HG03575 (cell line): ENCODE results near the gene PRKCE.
"Not testable (repeated sequence)": the region's sequence is repeated elsewhere in the genome, so short reads cannot be mapped to it uniquely, and the experiment has no call there.

Experiments used
- ATAC-seq: cut with Tn5 transposase; IDR thresholded peaks from one replicate; pipeline ENCODE4 v1.9.1; 2021; ENCODE audit not compliant: unreplicated experiment, insufficient number of reproducible peaks, low FRiP score; ENCODE audit errors: extremely low read depth

PRKCE gene

DNA sequence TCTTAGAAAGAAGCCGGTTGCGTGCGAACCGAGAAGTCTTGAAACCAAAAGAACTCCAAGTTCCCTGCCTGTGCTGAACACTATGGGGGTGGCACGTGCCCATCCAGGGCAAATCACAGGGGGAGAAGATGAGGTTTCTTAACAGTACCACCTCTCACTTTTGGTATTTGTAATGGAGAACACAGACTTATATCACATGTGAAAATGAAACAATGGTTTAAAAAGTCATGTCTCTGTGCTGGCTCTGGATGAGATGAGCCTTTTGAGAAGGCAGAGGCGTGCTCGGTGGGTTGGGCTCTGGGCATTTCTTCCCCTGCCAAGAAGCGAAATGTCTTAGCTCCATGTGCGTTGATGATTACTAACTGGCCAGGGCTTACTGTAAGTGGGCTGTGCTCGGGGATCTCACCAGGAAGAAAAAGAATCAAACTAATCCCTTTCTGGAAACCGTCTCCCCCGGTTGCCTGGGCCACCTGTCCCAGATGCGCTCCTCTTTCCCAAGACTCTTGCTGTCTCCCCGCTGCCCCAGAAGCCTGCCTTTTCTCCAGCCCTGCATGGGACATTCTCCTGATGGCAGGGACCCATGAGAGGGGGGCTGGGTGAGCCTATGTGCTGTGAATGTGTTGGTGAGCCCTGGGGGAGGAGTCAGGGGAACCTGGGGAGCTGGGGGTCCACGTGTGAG lies 252.9 kb downstream of the PRKCE start:
- no peak for ATAC-seq

DNA sequence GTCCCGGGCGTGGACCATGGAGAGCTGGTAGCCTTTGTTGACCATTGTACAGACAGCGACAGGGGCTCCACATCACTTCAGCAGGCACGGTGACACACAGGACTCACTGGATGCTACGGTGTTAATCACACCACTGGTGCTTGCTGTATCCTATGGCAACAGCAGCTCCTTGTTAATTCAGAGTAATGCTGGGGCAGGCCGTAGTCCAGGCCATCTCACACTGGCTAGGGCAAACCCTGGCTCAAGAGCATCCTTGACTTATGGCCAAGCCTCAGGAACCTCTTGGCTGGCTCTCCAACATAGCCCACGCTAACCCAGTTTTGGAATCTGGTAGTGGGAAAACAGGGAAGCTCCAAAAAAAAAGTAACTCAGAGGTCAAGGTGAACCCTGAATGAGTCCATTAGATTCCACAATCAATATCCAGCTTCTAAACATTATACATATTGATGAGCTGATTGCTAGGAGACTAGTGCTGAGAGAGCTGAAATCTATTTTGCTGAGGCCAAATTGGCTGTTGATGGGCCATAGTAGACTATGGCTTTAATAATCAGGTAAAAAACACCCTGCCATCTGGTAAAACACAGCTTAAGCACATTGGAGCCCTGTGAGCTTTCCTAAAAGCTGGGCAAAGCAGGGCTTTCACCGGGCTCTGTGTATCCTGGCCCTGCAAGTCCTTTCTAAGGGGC lies 253.6 kb downstream of the PRKCE start:
- ATAC-seq, result no peak

DNA sequence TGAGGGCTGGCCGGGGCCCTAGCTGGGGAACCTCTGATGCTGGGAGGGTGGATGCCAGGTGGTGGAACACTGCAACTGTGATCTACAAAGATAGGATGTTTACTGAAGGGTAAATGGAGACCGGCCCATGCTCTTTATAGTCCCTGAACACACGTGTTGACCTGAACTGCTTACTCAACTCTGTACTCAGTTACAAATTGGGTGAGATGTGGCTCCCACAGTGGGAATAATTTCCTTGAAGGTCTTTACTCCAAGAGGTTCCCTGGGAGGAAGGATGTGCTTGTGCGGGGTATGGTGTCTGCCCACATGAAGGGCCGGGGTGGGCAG lies 254.1 kb downstream of the PRKCE start:
- no peak for ATAC-seq

DNA sequence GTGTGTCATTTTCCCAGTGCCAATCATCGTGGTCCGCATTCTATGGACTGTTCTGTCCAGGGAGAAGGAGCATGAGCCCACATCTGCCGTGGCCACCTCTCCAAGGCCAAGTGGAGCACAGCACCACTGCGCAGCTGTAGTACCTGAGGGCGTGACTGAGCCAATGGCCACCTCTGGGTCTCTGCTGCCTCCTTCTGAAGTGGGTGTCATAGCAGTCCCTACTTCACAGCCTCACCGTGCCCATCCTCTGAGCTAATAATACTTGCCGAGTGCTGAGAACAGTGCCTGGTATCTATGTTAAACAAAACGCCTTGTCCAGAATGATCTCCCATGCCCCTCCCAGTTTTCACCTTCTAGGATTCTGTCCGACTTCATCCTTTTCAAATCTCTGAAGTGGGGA lies 256.1 kb downstream of the PRKCE start:
- ATAC-seq, result no peak

DNA sequence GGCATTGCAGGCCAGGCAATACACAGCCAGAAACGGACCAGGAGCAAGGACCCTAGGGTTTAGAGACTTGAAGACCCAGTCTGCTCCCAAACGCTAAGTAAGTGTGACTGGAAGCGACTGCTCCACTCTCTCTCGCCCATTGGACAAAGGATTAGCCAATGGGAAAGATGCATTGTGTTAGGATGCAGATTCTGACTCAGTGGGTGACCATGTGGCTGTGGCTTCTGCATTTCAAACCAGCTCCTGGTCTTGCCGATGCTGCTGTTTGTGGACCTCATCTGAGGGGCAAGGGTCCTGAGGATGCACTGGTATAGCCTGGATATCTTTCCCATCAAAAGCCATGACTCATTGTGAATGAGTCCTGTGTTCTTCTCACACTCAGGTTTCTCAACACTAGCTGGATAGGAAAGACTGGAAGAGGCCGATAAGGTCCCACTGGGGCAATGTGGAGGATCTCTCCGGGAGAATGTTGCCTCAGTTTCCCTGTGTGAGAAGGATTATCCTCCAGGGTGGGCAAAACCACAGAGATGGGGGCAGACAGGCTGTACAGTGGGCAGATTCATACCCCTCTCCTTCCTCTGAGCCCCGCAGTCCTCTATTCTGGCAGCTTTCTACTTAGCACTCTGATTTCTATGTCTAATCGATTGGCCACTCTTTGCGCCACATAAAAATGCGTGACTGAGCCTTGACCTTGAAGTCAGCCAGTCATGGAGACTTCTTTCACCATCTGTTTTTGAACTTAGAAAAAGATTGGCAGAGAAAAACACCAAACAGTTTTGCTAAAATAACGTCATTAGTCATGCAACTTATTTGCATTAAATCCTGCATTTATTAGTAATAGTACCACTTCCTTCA lies 257.1 kb downstream of the PRKCE start:
- no peak for ATAC-seq

DNA sequence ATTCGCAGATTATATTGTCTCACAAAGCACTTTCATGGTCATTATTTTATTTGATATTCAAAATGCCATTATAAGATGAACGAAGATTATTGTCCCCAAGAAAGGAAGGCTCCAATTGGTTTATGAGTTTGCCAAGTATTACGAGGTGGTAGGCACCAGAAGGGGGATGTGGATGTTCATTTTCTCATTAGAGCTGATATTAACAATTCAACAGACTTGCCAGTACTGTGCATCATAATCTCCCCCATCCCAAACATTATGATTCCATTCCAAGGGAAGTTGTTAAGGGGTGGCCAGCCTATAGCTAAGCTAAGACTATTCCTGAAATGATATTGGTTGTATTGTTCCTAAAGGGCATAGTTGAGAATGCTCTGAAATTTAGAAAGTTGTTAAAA lies 257.7 kb downstream of the PRKCE start:
- no peak for ATAC-seq

DNA sequence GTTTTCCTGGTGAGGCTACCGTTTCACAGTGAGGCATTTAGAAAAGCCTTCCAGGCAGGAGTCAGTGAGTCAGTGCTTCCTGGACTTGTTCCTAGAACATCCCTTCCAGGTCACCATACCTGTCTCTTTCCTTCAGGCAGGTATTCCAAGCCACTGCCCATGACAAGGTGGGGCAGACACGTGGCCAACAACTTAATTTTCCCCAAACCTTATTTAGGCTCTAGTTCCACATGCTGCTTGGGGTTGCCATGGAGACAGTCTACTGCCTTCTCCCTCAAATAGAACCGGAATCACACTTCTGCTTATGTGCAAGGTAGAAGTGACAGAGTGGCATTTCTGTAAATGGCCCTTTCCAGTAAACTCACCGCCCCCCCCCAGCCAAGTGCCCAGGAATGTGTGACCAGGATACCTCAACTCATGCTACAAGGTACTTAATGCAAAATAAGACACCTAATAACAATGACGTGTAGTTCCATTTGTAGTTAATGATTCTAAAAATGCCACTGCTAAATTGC lies 258.3 kb downstream of the PRKCE start:
- ATAC-seq, result no peak

DNA sequence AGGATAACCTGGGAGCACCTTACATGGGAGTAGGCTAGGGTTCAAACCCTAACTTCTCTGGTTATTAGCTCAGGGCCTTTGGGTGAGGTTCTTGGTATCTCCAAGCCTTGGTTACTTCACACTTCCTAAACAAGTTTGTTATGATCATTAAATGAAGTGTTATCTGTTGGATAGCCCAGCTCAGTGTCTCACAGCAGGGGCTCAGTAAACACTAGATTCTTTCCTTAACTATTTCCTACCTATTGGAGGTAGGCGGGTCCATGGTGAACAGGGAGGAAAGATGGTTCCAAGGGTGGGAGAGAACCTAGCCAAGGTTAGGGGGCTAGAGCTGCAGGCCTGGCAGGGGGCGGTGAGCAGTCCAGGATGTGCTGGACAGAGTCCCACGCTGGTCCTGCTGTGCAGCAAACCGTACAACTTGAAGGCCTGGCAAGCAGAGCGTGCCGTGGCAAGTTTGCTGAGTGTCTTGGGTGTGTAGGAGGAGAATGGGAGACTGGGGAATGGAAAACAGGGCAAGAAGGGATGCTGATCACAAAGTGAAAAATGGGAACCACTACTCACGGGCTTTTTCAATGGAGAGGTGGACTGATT lies 259.1 kb downstream of the PRKCE start:
- no peak for ATAC-seq

DNA sequence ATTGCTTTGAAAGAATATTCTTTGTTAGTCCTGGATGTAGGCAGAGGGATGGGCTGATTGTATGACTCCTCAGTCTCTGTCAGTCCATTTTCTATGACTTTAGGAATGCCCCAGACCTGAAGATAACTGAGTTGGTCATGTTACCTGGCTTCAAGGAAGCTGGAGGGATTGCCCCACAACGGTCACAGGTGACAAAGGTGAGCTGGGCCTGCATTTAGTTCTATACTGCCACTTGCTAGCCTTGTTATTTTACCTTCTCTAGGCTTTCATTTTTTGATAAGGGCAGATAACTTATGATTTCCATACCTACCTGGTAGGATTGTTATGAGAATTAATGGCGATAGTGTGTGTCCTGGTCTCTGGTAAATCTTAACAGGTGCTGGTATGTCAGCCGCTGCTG lies 260.1 kb downstream of the PRKCE start:
- ATAC-seq, result no peak

DNA sequence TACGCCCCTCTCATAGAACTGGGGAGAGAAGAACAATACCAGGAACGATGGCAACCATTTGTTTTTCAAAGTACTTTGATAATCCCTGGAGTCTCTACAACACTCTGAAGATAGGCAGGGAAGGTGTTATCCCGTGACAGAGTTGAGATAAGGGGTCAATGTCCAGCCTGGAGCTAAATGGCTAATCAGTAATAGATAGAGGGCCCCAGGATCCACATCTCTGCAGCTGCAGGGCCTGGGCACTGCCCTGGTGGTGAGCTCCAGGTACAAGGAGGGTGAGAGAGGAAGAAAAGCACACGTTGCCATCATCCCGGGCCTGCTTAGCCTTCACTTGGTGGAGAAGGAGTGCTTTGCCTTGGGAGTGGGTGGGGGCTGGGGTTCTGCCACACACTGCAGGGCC lies 260.6 kb downstream of the PRKCE start:
- ATAC-seq, result no peak

DNA sequence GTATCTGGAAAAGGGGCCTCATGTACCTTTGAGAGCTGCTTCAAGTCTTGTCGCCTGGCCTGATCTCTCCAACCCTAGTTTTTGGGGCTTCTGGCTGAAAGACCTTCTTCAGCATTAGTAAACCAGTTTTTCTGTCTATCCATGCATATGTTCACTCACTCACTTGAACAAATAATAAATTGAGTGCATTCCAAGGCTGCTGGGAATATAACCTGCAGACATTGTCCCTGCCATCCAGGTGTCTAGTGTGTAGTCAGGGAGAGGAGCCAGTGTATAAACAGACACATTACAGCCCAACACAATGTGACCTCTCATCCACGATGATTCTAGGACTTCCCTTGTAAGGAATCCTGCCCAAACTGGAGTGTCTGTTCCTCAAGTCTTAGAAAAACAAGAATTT lies 262.1 kb downstream of the PRKCE start:
- no peak for ATAC-seq

DNA sequence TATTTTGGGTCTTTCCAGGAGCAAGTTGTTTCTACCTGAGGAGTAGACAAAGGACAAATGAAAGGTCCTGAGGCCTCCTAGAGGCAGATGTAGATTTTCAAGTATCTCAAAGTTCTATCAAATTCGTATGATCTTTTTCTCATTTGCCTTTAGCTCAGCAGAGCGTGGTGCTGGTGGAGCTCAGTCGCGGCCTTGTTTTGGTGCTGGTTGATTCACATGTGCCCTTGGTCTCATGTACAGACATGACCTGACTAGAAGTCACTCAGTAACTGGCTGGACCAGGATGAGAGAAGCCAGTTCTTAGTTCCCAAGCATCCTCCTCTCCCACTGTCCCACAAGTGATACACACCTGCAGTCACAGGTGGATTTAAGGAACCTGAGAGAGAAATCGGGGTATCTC lies 264.0 kb downstream of the PRKCE start:
- no peak for ATAC-seq

DNA sequence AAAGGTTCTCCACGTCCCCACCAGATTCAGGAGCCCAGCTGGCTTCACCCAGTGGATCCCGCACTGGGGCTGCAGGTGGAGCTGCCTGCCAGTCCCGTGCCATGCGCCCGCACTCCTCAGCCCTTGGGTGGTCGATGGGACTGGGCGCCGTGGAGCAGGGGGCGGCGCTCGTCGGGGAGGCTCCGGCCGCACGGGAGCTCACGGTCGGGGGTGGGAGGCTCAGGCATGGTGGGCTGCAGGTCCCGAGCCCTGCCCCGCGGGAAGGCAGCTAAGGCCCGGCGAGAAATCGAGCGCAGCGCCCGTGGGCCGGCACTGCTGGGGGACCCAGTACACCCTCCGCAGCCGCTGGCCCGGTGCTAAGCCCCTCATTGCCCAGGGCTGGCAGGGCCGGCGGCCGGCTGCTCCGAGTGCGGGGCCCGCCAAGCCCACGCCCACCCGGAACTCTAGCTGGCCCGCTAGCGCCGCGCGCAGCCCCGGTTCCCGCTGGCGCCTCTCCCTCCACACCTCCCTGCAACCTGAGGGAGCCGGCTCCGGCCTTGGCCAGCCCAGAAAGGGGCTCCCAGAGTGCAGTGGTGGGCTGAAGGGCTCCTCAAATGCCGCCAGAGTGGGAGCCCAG lies 266.2 kb downstream of the PRKCE start:
- ATAC-seq, result not testable (repeated sequence)

DNA sequence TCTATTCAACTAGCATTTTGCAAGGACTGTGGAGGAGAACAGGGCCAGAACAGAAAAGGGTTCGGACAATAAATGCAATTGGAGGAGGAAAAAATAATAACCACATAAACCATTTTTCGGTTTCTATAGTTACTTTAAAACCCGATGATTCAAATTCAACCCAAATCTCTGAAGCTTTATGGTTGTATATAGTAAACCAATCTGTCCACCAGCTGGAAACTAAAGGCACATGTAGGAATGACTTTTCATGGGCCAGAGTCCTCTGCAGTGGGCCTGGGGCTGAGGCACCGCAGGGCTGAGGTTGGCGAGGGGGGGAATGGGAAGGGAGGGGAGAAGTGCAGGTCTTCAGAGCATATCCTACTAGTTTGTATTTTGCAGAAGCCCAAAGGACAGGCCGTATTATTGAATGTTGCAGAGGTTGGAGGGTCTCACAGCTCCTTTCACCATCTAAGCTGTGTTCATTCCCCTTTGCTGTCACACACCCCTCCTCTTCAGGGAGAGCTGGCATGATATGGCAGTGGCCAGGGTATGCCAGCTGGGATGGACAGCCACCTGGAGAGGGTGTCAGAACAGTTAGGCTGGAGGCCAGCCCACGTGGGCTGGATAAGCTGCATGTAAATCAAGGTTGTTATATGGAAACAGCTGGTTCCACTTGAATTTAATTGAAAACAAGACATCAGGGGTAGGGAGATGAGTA lies 267.1 kb downstream of the PRKCE start:
- no peak for ATAC-seq

DNA sequence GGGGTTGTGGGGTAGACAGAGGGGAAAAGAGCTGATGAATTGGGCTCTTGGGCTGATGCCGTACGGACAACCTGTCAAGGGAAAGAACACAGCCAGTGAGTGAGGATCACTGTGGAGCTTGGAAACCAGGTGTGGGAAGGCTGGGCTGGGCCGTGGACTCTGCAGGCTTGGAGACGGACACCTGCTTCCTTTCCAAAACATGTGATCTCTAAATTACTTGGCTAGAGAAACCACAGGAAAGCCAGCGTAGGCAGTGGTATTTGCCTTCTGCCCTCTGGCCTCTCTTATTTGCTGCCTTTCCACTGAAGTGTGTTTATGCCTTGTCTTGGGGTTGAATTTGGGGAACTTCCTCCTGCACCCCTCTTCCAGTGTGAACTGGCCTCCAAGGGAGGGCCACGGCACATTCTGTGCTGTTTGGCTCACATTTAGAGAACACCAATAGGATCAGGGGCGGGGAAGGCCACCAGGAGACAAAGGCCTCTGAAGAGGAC lies 267.7 kb downstream of the PRKCE start:
- no peak for ATAC-seq

DNA sequence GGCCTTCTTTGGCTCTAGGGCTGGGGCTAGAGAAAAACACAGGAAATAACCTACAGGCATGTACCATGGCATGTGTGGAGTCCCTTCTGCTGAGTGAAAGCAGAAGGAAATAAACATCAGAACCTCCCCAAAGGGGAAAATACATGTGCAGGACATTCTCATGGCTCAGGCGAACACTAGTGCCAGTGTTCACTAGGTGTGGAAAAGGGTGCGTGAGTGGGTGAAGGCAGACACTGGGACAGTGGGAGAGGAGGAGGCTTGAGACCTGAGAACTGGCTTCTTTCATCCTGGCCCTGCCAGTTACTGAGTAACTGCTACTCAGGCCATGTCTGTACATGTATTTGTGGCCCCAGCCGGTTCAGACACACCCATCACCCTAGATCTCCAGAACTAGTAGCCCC lies 268.2 kb downstream of the PRKCE start:
- ATAC-seq, result no peak

DNA sequence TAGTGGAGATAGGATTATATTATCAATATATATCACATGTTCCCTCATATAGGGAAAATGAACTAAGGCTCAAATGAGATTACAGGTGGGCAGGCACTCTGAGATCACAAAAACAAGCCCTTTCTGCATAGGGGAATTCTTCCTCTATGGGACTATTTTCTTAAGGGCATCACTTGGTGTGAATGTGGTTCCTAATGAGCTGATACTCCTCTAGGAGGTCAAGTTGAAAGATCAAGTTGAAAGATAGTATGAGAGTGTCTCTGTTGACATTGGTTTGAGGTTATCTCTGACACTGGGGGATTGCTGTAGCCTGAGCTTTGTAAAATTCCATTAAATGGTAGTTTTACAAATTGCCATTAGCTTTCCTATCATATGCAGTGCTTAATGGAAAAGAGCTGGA lies 270.4 kb downstream of the PRKCE start:
- no peak for ATAC-seq

DNA sequence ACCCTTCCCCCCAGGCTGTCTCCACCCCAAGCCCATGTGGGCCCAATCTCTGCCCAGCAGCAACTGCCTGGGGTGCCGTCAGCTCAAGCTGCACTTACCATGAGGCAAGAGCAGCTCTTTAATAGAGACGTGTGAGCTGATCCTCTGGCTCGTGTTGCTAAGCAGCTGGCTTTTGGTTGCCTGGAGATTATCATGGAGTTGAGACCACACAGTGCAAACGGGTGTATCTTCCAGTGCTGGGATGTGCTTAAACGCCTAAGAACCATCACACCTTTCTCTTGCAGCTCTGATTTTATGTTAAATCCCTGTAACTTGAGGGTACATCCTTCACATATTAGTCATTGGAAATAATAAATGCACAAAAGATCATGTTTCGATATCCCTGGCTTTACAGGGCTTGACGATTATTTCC lies 271.1 kb downstream of the PRKCE start:
- no peak for ATAC-seq

DNA sequence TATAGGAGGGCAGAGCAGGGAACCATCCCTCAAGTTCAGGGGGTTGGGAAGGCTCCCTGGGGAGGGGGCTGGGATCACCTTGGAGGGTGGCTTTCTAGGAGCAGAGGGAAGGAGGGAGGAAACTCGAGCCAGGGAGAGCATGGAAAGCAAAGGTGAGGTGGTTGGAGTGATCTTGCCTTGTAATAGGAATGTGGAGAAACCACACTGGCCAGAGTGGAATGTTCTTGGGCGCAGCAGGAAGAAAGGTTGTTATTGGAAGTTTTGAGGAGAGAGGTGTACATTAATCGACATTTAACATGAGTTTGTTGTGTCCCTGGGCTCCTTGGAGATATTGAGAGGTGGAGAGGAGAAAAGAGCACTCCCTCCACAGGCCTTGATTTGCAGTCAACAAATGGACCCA lies 272.2 kb downstream of the PRKCE start:
- ATAC-seq, result no peak
